Measurements from ENCODE around the gene MKI67. TPM values are rescaled to one million over a fixed set of nuclear protein-coding genes. Genes with fewer than 3 reads are reported as not detected.
A peak's percentile ranks its signal among the peaks of the same experiment; 100 is the strongest.

The MKI67 gene
- polyA plus RNA-seq, 1 of the 3 experiments (the other 2 are of a cell fraction): 7.5 TPM

DNA sequence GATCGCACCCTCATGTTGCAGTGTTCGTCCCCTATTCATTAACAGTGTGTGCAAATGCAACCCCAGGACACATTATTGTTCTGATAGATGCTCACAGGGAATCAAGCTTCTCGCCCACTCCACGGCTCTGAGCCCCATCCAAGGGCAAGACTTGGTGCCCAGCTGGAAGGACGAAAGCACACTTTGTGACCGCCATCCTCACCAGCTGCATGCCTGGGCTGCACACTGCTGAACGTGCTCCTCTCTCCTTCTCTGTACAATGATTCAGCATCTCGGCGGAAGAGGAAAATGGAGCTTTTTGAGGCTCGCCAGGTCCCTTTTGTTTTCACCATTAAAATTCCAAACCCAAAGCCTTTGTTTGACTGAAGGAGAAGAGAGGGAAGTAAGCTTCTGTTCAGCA is 41.9 kb downstream of the MKI67 start:
- Histone ChIP-seq H3K9ac (no peak overlapping the region), H3K4me1 (ENCODE audit: control insufficient read depth in 1 of 2, insufficient read depth in 2 of 2, low read depth in 1 of 2, low read length in 1 of 2) (peaks cover 0 to 12% of the 10 kb centered on the region in 2 experiments; a peak in 1 of 4 replicates), H3K79me2 (ENCODE audit: insufficient read depth) (no peaks in the 10 kb centered on the region), H3F3A (replicated peaks; ENCODE audit: insufficient read depth) (no peaks in the 10 kb centered on the region), H3K9me3 (no peaks in the 10 kb centered on the region), H3K4me3 (ENCODE audit: low read depth in 2 of 2, low read length in 1 of 2) (no peak overlapping the region), H3K27ac (ENCODE audit: low read depth in 2 of 2, low read length in 1 of 2) (no peak overlapping the region), H4K20me1 (ENCODE audit: insufficient read depth) (no peaks in the 10 kb centered on the region), H3K4me2 (no peak overlapping the region), H3K9me2 (no peaks in the 10 kb centered on the region), H3K36me3 (replicated peaks in 1 of 2; ENCODE audit: control insufficient read depth in 1 of 2, insufficient read depth in 2 of 2, low read length in 1 of 2) (peaks cover 0 to 14% of the 10 kb centered on the region in 2 experiments), H2AFZ (ENCODE audit: low read depth) (no peak overlapping the region), H3K27me3 (ENCODE audit: insufficient read depth) (no peaks in the 10 kb centered on the region)
- TF ChIP-seq POLR2AphosphoS5 (IDR thresholded peaks at IDR 0.05; ENCODE audit: low read depth, low read length) (no peak), EZH2phosphoT487 (IDR thresholded peaks at IDR 0.05; ENCODE audit: borderline replicate concordance, low read depth) (no peak)
- WGBS (ENCODE audit: low lambda C conversion rate): 96% methylated on average over 5 of the region's 10 CpGs
- CTCF ChIA-PET: interaction anchor here (0.7 to 7.3 kb wide), 5 partner anchors 15 to 73 kb away, joined by 3 to 143 read pairs (median 3); no protein-coding TSS in a partner anchor
- POLR2A ChIA-PET: no interaction called here
- no peak for DNase-seq

- no peaks in the 10 kb centered on the region for H4K20me1 ChIP-seq (ENCODE audit: insufficient read depth)
- H3K9me2 ChIP-seq: no peaks in the 10 kb centered on the region
- H3K27ac ChIP-seq (ENCODE audit: low read depth in 2 of 2, low read length in 1 of 2): no peak overlapping the region
- H3K4me3 ChIP-seq (ENCODE audit: low read depth in 2 of 2, low read length in 1 of 2): no peak overlapping the region
- no peaks in the 10 kb centered on the region for H3K79me2 ChIP-seq (ENCODE audit: insufficient read depth)
- peaks cover 0 to 9% of the 10 kb centered on the region in 2 experiments; a peak in 1 of 4 replicates for H3K4me1 ChIP-seq (ENCODE audit: control insufficient read depth in 1 of 2, insufficient read depth in 2 of 2, low read depth in 1 of 2, low read length in 1 of 2)
- H3K9ac ChIP-seq: no peak overlapping the region
- CTCF ChIA-PET: interaction anchor here (0.7 to 7.3 kb wide), 4 partner anchors 14 to 72 kb away, joined by 3 to 143 read pairs (median 10); no protein-coding TSS in a partner anchor
- DNase-seq: peak; percentile 59
- peaks cover 0 to 16% of the 10 kb centered on the region in 2 experiments for H3K36me3 ChIP-seq (replicated peaks in 1 of 2; ENCODE audit: control insufficient read depth in 1 of 2, insufficient read depth in 2 of 2, low read length in 1 of 2)
- 82% methylated on average over 15 of the region's 15 CpGs for WGBS (ENCODE audit: low lambda C conversion rate)
- no peaks in the 10 kb centered on the region for H3K9me3 ChIP-seq
- no peak overlapping the region for H3K4me2 ChIP-seq
- H3F3A ChIP-seq (replicated peaks; ENCODE audit: insufficient read depth): no peaks in the 10 kb centered on the region
- POLR2A ChIA-PET: no interaction called here
- no peak overlapping the region for H2AFZ ChIP-seq (ENCODE audit: low read depth)
- no peaks in the 10 kb centered on the region for H3K27me3 ChIP-seq (ENCODE audit: insufficient read depth)
- TF ChIP-seq YY1 (IDR thresholded peaks at IDR 0.05; ENCODE audit: low read depth): no peak
- TF ChIP-seq TEAD4 (IDR thresholded peaks at IDR 0.05; ENCODE audit: borderline replicate concordance, insufficient read depth): no peak
- TF ChIP-seq GABPA (IDR thresholded peaks at IDR 0.05; ENCODE audit: low read depth): no peak
- TF ChIP-seq SMC3 (IDR thresholded peaks at IDR 0.05; ENCODE audit: low read depth, low read length): no peak
- no peak for TF ChIP-seq POLR2AphosphoS5 (IDR thresholded peaks at IDR 0.05; ENCODE audit: low read depth, low read length)
- TF ChIP-seq NFIC (IDR thresholded peaks at IDR 0.05; ENCODE audit: borderline replicate concordance): no peak
- TF ChIP-seq TCF12 (IDR thresholded peaks at IDR 0.05): no peak
- TF ChIP-seq, protein P1, sequence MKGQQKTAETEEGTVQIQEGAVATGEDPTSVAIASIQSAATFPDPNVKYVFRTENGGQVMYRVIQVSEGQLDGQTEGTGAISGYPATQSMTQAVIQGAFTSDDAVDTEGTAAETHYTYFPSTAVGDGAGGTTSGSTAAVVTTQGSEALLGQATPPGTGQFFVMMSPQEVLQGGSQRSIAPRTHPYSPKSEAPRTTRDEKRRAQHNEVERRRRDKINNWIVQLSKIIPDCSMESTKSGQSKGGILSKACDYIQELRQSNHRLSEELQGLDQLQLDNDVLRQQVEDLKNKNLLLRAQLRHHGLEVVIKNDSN (IDR thresholded peaks at IDR 0.05; ENCODE audit: borderline replicate concordance, low read depth): no peak
- TF ChIP-seq, protein P2, sequence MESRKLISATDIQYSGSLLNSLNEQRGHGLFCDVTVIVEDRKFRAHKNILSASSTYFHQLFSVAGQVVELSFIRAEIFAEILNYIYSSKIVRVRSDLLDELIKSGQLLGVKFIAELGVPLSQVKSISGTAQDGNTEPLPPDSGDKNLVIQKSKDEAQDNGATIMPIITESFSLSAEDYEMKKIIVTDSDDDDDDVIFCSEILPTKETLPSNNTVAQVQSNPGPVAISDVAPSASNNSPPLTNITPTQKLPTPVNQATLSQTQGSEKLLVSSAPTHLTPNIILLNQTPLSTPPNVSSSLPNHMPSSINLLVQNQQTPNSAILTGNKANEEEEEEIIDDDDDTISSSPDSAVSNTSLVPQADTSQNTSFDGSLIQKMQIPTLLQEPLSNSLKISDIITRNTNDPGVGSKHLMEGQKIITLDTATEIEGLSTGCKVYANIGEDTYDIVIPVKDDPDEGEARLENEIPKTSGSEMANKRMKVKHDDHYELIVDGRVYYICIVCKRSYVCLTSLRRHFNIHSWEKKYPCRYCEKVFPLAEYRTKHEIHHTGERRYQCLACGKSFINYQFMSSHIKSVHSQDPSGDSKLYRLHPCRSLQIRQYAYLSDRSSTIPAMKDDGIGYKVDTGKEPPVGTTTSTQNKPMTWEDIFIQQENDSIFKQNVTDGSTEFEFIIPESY (IDR thresholded peaks at IDR 0.05; ENCODE audit: borderline replicate concordance, low read depth): no peak
- no peak for TF ChIP-seq IRF3 (IDR thresholded peaks at IDR 0.05; ENCODE audit: low read depth, low read length)
- no peak for TF ChIP-seq MEF2A (IDR thresholded peaks at IDR 0.05; ENCODE audit: borderline replicate concordance, low read depth)
- TF ChIP-seq MAX (IDR thresholded peaks at IDR 0.05; ENCODE audit: low read depth): no peak
- no peak for TF ChIP-seq GATA2 (CRISPR knock-in tag; IDR thresholded peaks at IDR 0.05)
- no peak for TF ChIP-seq FOXM1 (IDR thresholded peaks at IDR 0.05; ENCODE audit: low read depth)
- TF ChIP-seq, protein P3, sequence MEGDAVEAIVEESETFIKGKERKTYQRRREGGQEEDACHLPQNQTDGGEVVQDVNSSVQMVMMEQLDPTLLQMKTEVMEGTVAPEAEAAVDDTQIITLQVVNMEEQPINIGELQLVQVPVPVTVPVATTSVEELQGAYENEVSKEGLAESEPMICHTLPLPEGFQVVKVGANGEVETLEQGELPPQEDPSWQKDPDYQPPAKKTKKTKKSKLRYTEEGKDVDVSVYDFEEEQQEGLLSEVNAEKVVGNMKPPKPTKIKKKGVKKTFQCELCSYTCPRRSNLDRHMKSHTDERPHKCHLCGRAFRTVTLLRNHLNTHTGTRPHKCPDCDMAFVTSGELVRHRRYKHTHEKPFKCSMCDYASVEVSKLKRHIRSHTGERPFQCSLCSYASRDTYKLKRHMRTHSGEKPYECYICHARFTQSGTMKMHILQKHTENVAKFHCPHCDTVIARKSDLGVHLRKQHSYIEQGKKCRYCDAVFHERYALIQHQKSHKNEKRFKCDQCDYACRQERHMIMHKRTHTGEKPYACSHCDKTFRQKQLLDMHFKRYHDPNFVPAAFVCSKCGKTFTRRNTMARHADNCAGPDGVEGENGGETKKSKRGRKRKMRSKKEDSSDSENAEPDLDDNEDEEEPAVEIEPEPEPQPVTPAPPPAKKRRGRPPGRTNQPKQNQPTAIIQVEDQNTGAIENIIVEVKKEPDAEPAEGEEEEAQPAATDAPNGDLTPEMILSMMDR (IDR thresholded peaks at IDR 0.05): no peak
- no peak for TF ChIP-seq ELF1 (IDR thresholded peaks at IDR 0.05)
- TF ChIP-seq RFX5 (IDR thresholded peaks at IDR 0.05; ENCODE audit: low read length): no peak
- TF ChIP-seq CHD2 (IDR thresholded peaks at IDR 0.05; ENCODE audit: low read length, partially characterized antibody): no peak
Measured at GRCh38 chr10:128083191-128083895, 42.9 kb downstream of the MKI67 start.
